HL-60/S4 treated with retinoic acid at 250 ng/mL for 4 days and 3 days (cell line): Measurements from ENCODE around the gene CDH23.

ENCODE experiments used
- in situ Hi-C: fragments of 300-500 bp; cut with MboI; formaldehyde crosslinking; loops from 2 replicates; pipeline ENCODE4 v1.7.0; 2022; ENCODE audit warnings: low sequenced_read_pairs

The CDH23 gene

GRCh38 chr10:71392292-71392691, 4.4 kb upstream of the CDH23 start:
- in situ Hi-C loops = no loop called here

GRCh38 chr10:71392791-71393781, 3.6 kb upstream of the CDH23 start:
- in situ Hi-C loops = no loop called here

- in situ Hi-C loops = no loop called here
Measured at GRCh38 chr10:71393841-71394475, 2.8 kb upstream of the CDH23 start.

- in situ Hi-C loops = no loop called here
Measured at GRCh38 chr10:71394926-71395562, 1.7 kb upstream of the CDH23 start.

GRCh38 chr10:71395621-71396020, 1.1 kb upstream of the CDH23 start:
- in situ Hi-C loops = no loop called here

- in situ Hi-C loops = no loop called here
Measured at GRCh38 chr10:71396084-71396710, 523 bp upstream of the CDH23 start.

- in situ Hi-C loops = no loop called here
Measured at GRCh38 chr10:71397296-71398212, 834 bp downstream of the CDH23 start.

GRCh38 chr10:71398976-71399375, 2.3 kb downstream of the CDH23 start:
- in situ Hi-C loops = no loop called here

GRCh38 chr10:71399946-71400345, 3.2 kb downstream of the CDH23 start:
- in situ Hi-C loops = loop anchor here (10.0 kb wide), 1 partner anchor 165 kb away; no protein-coding TSS in a partner anchor

GRCh38 chr10:71401056-71401455, 4.3 kb downstream of the CDH23 start:
- in situ Hi-C loops = loop anchor here (10.0 kb wide), 1 partner anchor 164 kb away; no protein-coding TSS in a partner anchor

GRCh38 chr10:71402005-71402404, 5.3 kb downstream of the CDH23 start:
- in situ Hi-C loops = loop anchor here (10.0 kb wide), 1 partner anchor 163 kb away; no protein-coding TSS in a partner anchor

GRCh38 chr10:71404503-71405295, 8.0 kb downstream of the CDH23 start:
- in situ Hi-C loops = loop anchor here (10.0 kb wide), 1 partner anchor 160 kb away; no protein-coding TSS in a partner anchor

GRCh38 chr10:71406878-71407277, 10.2 kb downstream of the CDH23 start:
- in situ Hi-C loops = loop anchor here (10.0 kb wide), 1 partner anchor 158 kb away; no protein-coding TSS in a partner anchor

- in situ Hi-C loops = loop anchor here (10.0 kb wide), 1 partner anchor 156 kb away; no protein-coding TSS in a partner anchor
Measured at GRCh38 chr10:71408436-71409225, 11.9 kb downstream of the CDH23 start.

GRCh38 chr10:71409516-71410104, 12.9 kb downstream of the CDH23 start:
- in situ Hi-C loops = loop anchor here (10.0 kb wide), 1 partner anchor 155 kb away; no protein-coding TSS in a partner anchor

GRCh38 chr10:71413581-71413980, 16.9 kb downstream of the CDH23 start:
- in situ Hi-C loops = no loop called here

- in situ Hi-C loops = no loop called here
Measured at GRCh38 chr10:71414359-71414758, 17.6 kb downstream of the CDH23 start.
